ENCODE data around the gene LRRC4C. TPM values are rescaled to one million over a fixed set of nuclear protein-coding genes. Genes with fewer than 3 reads are reported as not detected.

LRRC4C gene
- total RNA-seq, 1 experiment from 2014 or later = 0.13 TPM

- no peak for DNase-seq
- Histone ChIP-seq H3K27ac (ENCODE audit: insufficient read length, low read depth, low read length) (no peak overlapping the region), H3K79me1 (ENCODE audit: insufficient read depth, low read depth, low read length, poor library complexity, severe bottlenecking) (no peaks in the 10 kb centered on the region), H3K14ac (ENCODE audit: insufficient read depth, low read length) (peak overlapping the region; percentile 58; the same call in 1 of the 2 replicates), H3K18ac (ENCODE audit: insufficient read length, low read depth, low read length) (peak overlapping the region; percentile 75), H3K23me2 (ENCODE audit: insufficient read length, low read depth, low read length, poor library complexity, severe bottlenecking) (no peaks in the 10 kb centered on the region), H3K9me3 (ENCODE audit: control insufficient read depth, low read depth, low read length) (no peaks in the 10 kb centered on the region), H3K79me2 (ENCODE audit: insufficient read depth, low read length) (no peaks in the 10 kb centered on the region), H3K9ac (ENCODE audit: extremely low read depth, insufficient read length, low read length) (no peak overlapping the region), H2BK12ac (ENCODE audit: insufficient read length, low read depth, low read length) (no peak overlapping the region), H4K20me1 (ENCODE audit: control insufficient read depth, insufficient read depth, insufficient read length) (no peaks in the 10 kb centered on the region), H2BK5ac (ENCODE audit: insufficient read length, low read length) (no peak overlapping the region), H2BK15ac (ENCODE audit: low read depth, low read length) (no peak overlapping the region), H3K4ac (ENCODE audit: low read depth, low read length) (no peak overlapping the region), H2AK5ac (ENCODE audit: insufficient read length, low read length) (no peak overlapping the region), H2BK120ac (ENCODE audit: low read depth, low read length, poor library complexity, severe bottlenecking) (no peak overlapping the region), H2AFZ (ENCODE audit: low read length) (no peak overlapping the region), H3T11ph (ENCODE audit: low read length) (no peak overlapping the region), H3K27me3 (ENCODE audit: insufficient read depth, low read length) (no peaks in the 10 kb centered on the region), H4K91ac (ENCODE audit: insufficient read length, low read depth, low read length) (no peak overlapping the region), H3K4me2 (ENCODE audit: insufficient read depth, insufficient read length, low read length) (no peak overlapping the region), H3K4me1 (ENCODE audit: insufficient read depth, low read length) (peaks cover 4% of the 10 kb centered on the region; the same call in 1 of the 2 replicates), H4K5ac (ENCODE audit: insufficient read length, low read depth, low read length) (no peak overlapping the region), H3K23ac (ENCODE audit: insufficient read length, low read depth, low read length) (no peak overlapping the region), H3K56ac (ENCODE audit: insufficient read length, low read depth, low read length) (no peak overlapping the region), H4K8ac (replicated peaks; ENCODE audit: insufficient read length, low read depth, low read length) (no peak overlapping the region), H2BK20ac (ENCODE audit: low read depth, low read length, poor library complexity, severe bottlenecking) (no peak overlapping the region)
- no peaks in the 10 kb centered on the region for H3K36me3 Mint-ChIP-seq (ENCODE audit: insufficient read depth in 1 of 3, low read depth in 3 of 3)
- no peaks in the 10 kb centered on the region for H3K9me3 Mint-ChIP-seq
- H3K27ac Mint-ChIP-seq = no peak overlapping the region
- H3K27me3 Mint-ChIP-seq (ENCODE audit: low read depth) = peaks cover 12% of the 10 kb centered on the region
- WGBS (ENCODE audit: extremely low coverage, insufficient read length, low lambda C conversion rate) = no CpG with 5 or more reads among the region's 18 CpGs
- no peak overlapping the region for H3K4me3 Mint-ChIP-seq
- TF ChIP-seq CTCF (conservative IDR thresholded peaks at IDR 0.05) = no peak
- peaks cover 17 to 22% of the 10 kb centered on the region in 2 experiments for H3K4me1 Mint-ChIP-seq
These were observed 1179.0 kb downstream of the LRRC4C start for GRCh38 chr11:40280159-40281051.

Measured in H9 (cell line).